ENCODE data around the gene HDAC2. TPM values are rescaled to one million over a fixed set of nuclear protein-coding genes. Genes with fewer than 3 reads are reported as not detected.
"Not testable (repeated sequence)": the region's sequence is repeated elsewhere in the genome, so short reads cannot be mapped to it uniquely, and the experiment has no call there.

Gene HDAC2
- total RNA-seq, 2 experiments from 2014 or later, result 96.0 to 101 TPM

GRCh38 chr6:113998811-113999210 lies 27.9 kb upstream of the HDAC2 start:
- Mint-ChIP-seq H3K36me3 (ENCODE audit: low read depth) (peaks cover 2% of the 10 kb centered on the region), H3K4me3 (no peak overlapping the region), H3K27ac (no peak overlapping the region), H3K9me3 (ENCODE audit: low read depth) (no peaks in the 10 kb centered on the region), H3K4me1 (no peaks in the 10 kb centered on the region), H3K27me3 (peaks cover 20% of the 10 kb centered on the region)
- ATAC-seq (no peak), DNase-seq (no peak)
- ChIA-PET POLR2A (interaction anchor here (0.6 kb wide), 1 partner anchor 9 kb away, joined by 6 read pairs; no protein-coding TSS in a partner anchor), CTCF (no interaction called here)
- intact Hi-C loops (cut with DNase I, micrococcal nuclease), result no loop called here

- DNase-seq, result no peak
- Mint-ChIP-seq H3K36me3 (ENCODE audit: low read depth) (peaks cover 2% of the 10 kb centered on the region), H3K27ac (no peak overlapping the region), H3K9me3 (ENCODE audit: low read depth) (no peaks in the 10 kb centered on the region), H3K27me3 (peaks cover 17% of the 10 kb centered on the region), H3K4me3 (no peak overlapping the region), H3K4me1 (no peaks in the 10 kb centered on the region)
- POLR2A ChIA-PET, result no interaction called here
- intact Hi-C loops (cut with DNase I, micrococcal nuclease), result no loop called here
- CTCF ChIA-PET, result interaction anchor here (0.7 kb wide), 1 partner anchor 458 kb away, joined by 4 read pairs; no protein-coding TSS in a partner anchor
- ATAC-seq, result no peak
Measured at GRCh38 chr6:113997116-113997515, 26.2 kb upstream of the HDAC2 start.

- Mint-ChIP-seq H3K27me3 (peaks cover 12% of the 10 kb centered on the region), H3K4me1 (no peaks in the 10 kb centered on the region), H3K36me3 (ENCODE audit: low read depth) (peaks cover 2% of the 10 kb centered on the region), H3K9me3 (ENCODE audit: low read depth) (no peaks in the 10 kb centered on the region), H3K4me3 (no peak overlapping the region), H3K27ac (no peak overlapping the region)
- ChIA-PET CTCF (interaction anchor here (0.6 kb wide), 1 partner anchor 1713 kb away, joined by 3 read pairs; no protein-coding TSS in a partner anchor), POLR2A (no interaction called here)
- intact Hi-C loops (cut with DNase I, micrococcal nuclease), result loop anchor here in 1 of 2 experiments (2.0 kb wide), 1 partner anchor 113 kb away; no protein-coding TSS in a partner anchor
- ATAC-seq (no peak), DNase-seq (no peak)
Measured at GRCh38 chr6:113995634-113996033, 24.7 kb upstream of the HDAC2 start.

- ChIA-PET POLR2A (no interaction called here), CTCF (interaction anchor here (0.7 to 1.1 kb wide), 2 partner anchors 18 to 26 kb away, joined by 3 read pairs; no protein-coding TSS in a partner anchor)
- Mint-ChIP-seq H3K4me1 (no peaks in the 10 kb centered on the region), H3K36me3 (ENCODE audit: low read depth) (peaks cover 2% of the 10 kb centered on the region), H3K27me3 (peaks cover 12% of the 10 kb centered on the region), H3K9me3 (ENCODE audit: low read depth) (peaks cover 3% of the 10 kb centered on the region), H3K27ac (no peak overlapping the region), H3K4me3 (no peak overlapping the region)
- ATAC-seq, result peak; percentile 51
- DNase-seq, result peak; percentile 18
- intact Hi-C loops (cut with DNase I, micrococcal nuclease), result loop anchor here in 1 of 2 experiments (2.0 kb wide), 1 partner anchor 114 kb away; no protein-coding TSS in a partner anchor
Measured at GRCh38 chr6:113994934-113995342, 24.0 kb upstream of the HDAC2 start.

GRCh38 chr6:113989675-113990074 lies 18.7 kb upstream of the HDAC2 start:
- Mint-ChIP-seq H3K9me3 (ENCODE audit: low read depth) (peaks cover 3% of the 10 kb centered on the region), H3K27me3 (peaks cover 4% of the 10 kb centered on the region), H3K27ac (no peak overlapping the region), H3K4me1 (no peaks in the 10 kb centered on the region), H3K36me3 (ENCODE audit: low read depth) (no peaks in the 10 kb centered on the region), H3K4me3 (no peak overlapping the region)
- no peak for ATAC-seq
- ChIA-PET CTCF (interaction anchor here (1.0 kb wide), 1 partner anchor 10 kb away, joined by 3 read pairs; no protein-coding TSS in a partner anchor), POLR2A (interaction anchor here (0.6 kb wide), 1 partner anchor 9 kb away, joined by 6 read pairs; no protein-coding TSS in a partner anchor)
- DNase-seq, result no peak
- intact Hi-C loops (cut with DNase I, micrococcal nuclease), result no loop called here

GRCh38 chr6:113982675-113983074 lies 11.7 kb upstream of the HDAC2 start:
- H3K27ac Mint-ChIP-seq; POLR2A ChIA-PET; DNase-seq; H3K27me3 Mint-ChIP-seq; H3K9me3 Mint-ChIP-seq (ENCODE audit: low read depth); ATAC-seq; intact Hi-C loops (cut with DNase I, micrococcal nuclease); H3K4me3 Mint-ChIP-seq; H3K36me3 Mint-ChIP-seq (ENCODE audit: low read depth); CTCF ChIA-PET; H3K4me1 Mint-ChIP-seq: not testable (repeated sequence)

GRCh38 chr6:113982055-113982550 lies 11.2 kb upstream of the HDAC2 start:
- Mint-ChIP-seq H3K36me3 (ENCODE audit: low read depth) (no peaks in the 10 kb centered on the region), H3K4me3 (no peak overlapping the region), H3K9me3 (ENCODE audit: low read depth) (no peaks in the 10 kb centered on the region), H3K27me3 (no peaks in the 10 kb centered on the region), H3K27ac (no peak overlapping the region), H3K4me1 (no peaks in the 10 kb centered on the region)
- intact Hi-C loops (cut with DNase I, micrococcal nuclease), result no loop called here
- ATAC-seq (no peak), DNase-seq (no peak)
- ChIA-PET CTCF (interaction anchor here (1.1 kb wide), 1 partner anchor 323 kb away, joined by 3 read pairs; no protein-coding TSS in a partner anchor), POLR2A (no interaction called here)

GRCh38 chr6:113980937-113981554 lies 10.1 kb upstream of the HDAC2 start:
- ChIA-PET CTCF (interaction anchor here (0.7 to 1.9 kb wide), 9 partner anchors 11 to 324 kb away, joined by 3 to 5 read pairs (median 4); no protein-coding TSS in a partner anchor), POLR2A (no interaction called here)
- H3K4me1 Mint-ChIP-seq, result no peaks in the 10 kb centered on the region
- H3K27ac Mint-ChIP-seq, result no peak overlapping the region
- H3K9me3 Mint-ChIP-seq (ENCODE audit: low read depth), result no peaks in the 10 kb centered on the region
- ATAC-seq, result peak; percentile 57
- no peak overlapping the region for H3K4me3 Mint-ChIP-seq
- peak; percentile 29 for DNase-seq
- intact Hi-C loops (cut with DNase I, micrococcal nuclease), result no loop called here
- no peaks in the 10 kb centered on the region for H3K36me3 Mint-ChIP-seq (ENCODE audit: low read depth)
- no peaks in the 10 kb centered on the region for H3K27me3 Mint-ChIP-seq

- ChIA-PET CTCF (interaction anchor here (0.9 to 1.9 kb wide), 4 partner anchors 9 to 72 kb away, joined by 3 to 5 read pairs (median 4); no protein-coding TSS in a partner anchor), POLR2A (no interaction called here)
- H3K9me3 Mint-ChIP-seq (ENCODE audit: low read depth), result no peaks in the 10 kb centered on the region
- ATAC-seq (no peak), DNase-seq (no peak)
- H3K4me1 Mint-ChIP-seq, result no peaks in the 10 kb centered on the region
- intact Hi-C loops (cut with DNase I, micrococcal nuclease), result no loop called here
- no peak overlapping the region for H3K4me3 Mint-ChIP-seq
- no peaks in the 10 kb centered on the region for H3K27me3 Mint-ChIP-seq
- H3K36me3 Mint-ChIP-seq (ENCODE audit: low read depth), result no peaks in the 10 kb centered on the region
- no peak overlapping the region for H3K27ac Mint-ChIP-seq
Measured at GRCh38 chr6:113979937-113980336, 9.0 kb upstream of the HDAC2 start.

- Mint-ChIP-seq H3K36me3 (ENCODE audit: low read depth) (no peaks in the 10 kb centered on the region), H3K27ac (no peak overlapping the region), H3K4me3 (no peak overlapping the region), H3K27me3 (no peaks in the 10 kb centered on the region), H3K9me3 (ENCODE audit: low read depth) (no peaks in the 10 kb centered on the region), H3K4me1 (no peaks in the 10 kb centered on the region)
- ChIA-PET POLR2A (no interaction called here), CTCF (no interaction called here)
- ATAC-seq, result no peak
- DNase-seq, result no peak
- intact Hi-C loops (cut with DNase I, micrococcal nuclease), result no loop called here
Measured at GRCh38 chr6:113978084-113978675, 7.2 kb upstream of the HDAC2 start.

GRCh38 chr6:113976806-113977205 lies 5.9 kb upstream of the HDAC2 start:
- ChIA-PET POLR2A (no interaction called here), CTCF (interaction anchor here (0.7 to 0.9 kb wide), 2 partner anchors 18 kb away, joined by 3 to 4 read pairs; no protein-coding TSS in a partner anchor)
- DNase-seq (no peak), ATAC-seq (no peak)
- no peak overlapping the region for H3K4me3 Mint-ChIP-seq
- no peaks in the 10 kb centered on the region for H3K36me3 Mint-ChIP-seq (ENCODE audit: low read depth)
- H3K9me3 Mint-ChIP-seq (ENCODE audit: low read depth), result no peaks in the 10 kb centered on the region
- H3K27me3 Mint-ChIP-seq, result no peaks in the 10 kb centered on the region
- H3K4me1 Mint-ChIP-seq, result peaks cover 5% of the 10 kb centered on the region
- H3K27ac Mint-ChIP-seq, result no peak overlapping the region
- intact Hi-C loops (cut with DNase I, micrococcal nuclease), result no loop called here

Data from activated CD4-positive, alpha-beta T cell treated with anti-CD3 and anti-CD28 coated beads for 36 hours (primary cell).